SH-SY5Y (cell line): ENCODE results near the gene CROCC.

Experiments used
- GATA2 ChIP-seq: IDR thresholded peaks from 2 replicates; pipeline ENCODE4 v1.6.1; 2011; ENCODE audit warnings: mild to moderate bottlenecking, low read depth, low read length
- GATA3 ChIP-seq: IDR thresholded peaks from 2 replicates; pipeline ENCODE4 v1.6.1; 2011; ENCODE audit warnings: low read depth, mild to moderate bottlenecking, low read length, moderate library complexity

- TF ChIP-seq GATA2 = no peak
- no peak for TF ChIP-seq GATA3
These were observed 64.4 kb downstream of the CROCC start for GRCh38 chr1:16986113-16986512.
